GM18858 (cell line): ENCODE data around the gene KSR2.
"Not testable (repeated sequence)": the region's sequence is repeated elsewhere in the genome, so short reads cannot be mapped to it uniquely, and the experiment has no call there.

Experiments used
- ATAC-seq: cut with Tn5 transposase; IDR thresholded peaks from one replicate; pipeline ENCODE4 v1.9.1; 2021; ENCODE audit not compliant: unreplicated experiment

Gene KSR2

DNA sequence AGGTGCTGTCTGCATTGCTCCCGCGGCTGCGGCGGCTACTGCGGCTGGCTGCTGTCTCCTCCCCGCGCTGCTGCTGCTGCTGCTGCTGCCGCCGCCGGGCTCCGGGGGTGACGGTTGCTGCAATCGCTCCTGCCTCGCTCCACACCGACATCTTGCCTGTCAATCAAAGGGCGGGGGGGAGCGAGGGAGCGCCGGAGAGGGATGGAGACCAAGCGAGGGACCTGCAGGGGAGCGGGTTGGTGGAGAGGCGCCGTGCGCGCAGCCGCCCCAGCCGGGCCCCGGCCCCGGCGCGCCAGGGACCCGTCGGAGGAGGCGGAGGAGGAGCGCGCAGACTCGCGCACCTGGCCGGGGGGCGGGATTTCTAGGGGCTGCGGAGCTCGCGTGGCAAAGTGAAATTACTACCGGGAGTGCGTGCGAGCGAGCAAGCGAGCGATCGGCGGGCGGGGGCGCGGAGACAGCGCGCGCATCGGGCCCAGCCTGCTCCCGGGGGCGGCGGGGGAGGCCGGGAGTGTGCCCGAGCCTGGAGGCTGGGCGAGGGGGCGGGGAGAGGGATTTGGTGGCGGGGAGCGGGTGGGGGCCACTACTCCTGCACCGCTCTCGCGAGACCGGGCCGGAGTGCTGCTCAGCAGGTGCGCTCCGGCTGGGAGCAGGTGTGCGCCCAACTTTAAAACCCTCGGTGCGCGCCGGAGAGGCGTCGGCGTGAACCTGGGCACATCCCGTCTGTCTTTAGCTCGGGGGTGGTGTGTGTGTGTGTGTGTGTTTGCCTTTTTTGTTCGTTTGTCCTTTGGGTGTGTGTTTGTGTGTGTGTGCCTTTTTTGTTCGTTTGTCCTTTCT lies at the start of gene KSR2:
Gene KSR2 (minus strand): TSS at position 165 of the 834 bp plus-strand sequence. CDS start 735 bp downstream, outside the sequence.
- ATAC-seq = no peak

DNA sequence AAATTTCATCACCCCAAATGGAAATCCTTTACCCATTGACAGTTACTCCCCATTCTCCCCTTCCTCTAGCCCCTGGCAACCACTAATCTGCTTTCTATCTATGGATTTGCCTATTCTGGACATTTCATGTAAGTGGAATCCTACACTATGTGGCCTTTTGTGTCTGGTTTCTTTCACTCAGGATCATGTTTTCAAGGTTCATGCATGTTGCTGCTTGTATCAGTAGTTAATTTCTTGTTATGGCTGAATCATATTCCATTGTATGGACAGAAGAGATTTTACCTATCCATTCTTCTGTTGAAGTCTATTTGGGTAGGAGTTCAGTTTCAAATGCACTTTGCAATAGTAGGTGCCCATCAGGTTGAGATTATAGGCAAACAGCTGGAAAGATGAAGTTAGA lies 49.1 kb upstream of the KSR2 start:
- ATAC-seq = no peak

DNA sequence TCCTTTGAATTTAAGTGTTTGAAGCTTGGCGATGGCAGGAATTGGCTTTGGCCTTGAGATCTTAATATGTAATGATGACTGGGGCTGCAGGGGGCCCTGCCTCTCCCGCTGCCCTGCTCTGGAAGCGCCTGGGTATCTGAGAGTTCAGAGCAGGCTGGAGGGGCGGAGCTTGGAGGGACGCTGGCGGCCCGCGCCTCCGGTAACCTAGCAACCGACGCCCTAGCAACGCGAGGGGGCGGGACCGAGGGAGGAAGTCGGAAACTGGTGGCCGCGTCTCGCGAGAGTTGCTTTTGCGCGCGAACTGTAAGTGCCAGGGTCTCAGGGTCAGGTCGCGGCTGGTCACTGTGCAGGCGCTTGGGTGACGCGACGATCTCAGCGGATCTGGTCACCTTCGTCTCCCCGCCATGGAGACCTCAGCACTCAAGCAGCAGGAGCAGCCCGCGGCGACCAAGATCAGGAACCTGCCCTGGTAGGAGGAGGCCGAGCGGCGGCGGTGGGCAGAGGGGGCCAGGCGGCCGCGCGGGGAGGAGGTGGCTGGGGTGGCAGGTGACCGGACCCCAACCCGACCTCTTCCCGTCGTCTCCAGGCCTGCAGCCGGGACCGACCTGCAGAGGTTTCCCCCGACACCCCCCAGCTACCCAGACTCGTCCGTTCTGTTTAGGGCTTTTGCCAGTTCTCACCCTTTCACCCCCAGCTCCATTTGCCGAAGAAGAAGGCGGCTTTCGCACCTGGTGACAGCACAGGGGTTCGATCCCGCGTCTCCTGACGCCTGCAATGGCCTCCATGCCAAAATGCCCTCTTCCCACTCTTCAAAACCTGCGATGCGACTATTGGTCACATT lies 47.9 kb upstream of the KSR2 start, which contains the start of gene RFC5:
Gene RFC5 (plus strand): TSS at position 280 of the 841 bp plus-strand sequence. CDS start 125 bp downstream, at position 405.
- ATAC-seq = peak; percentile 96

DNA sequence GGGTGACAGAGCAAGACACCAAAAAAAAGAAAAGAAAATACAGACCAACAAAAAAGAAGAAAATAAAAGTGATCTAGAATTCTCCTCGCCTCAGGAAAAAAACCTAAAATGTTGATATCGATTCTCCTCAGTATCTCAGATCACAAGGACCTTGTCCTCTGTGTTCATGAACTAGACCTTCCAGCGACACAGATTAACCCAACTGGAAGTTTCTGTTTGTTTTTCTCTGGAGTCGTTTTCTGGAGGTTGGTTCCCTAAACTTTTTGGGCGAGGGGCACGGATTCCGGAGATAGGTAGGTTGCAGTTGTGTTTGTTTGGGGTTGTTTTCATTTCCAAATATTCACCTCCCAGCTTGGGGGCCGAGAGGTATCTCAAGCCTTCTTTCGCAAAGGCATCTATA lies 47.2 kb upstream of the KSR2 start:
- ATAC-seq = no peak

DNA sequence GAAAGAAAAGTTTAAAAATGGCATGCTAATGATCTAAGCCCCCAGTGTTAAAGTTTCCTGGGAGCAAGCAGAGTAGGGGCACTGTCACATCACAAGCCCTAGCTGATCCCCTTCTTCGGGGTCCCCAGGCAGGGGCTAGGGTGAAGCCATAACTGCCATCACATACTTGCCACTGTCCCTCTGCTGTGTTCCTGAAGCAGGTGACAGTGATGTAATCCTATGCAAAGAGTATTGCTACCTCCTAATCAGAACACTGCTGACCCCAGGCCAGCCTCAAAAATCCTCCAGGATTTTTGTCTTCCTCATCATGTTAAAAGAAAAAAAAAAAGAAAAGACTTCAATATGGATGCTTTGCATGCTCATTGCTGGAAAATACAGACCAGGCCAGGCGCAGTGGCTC lies 46.5 kb upstream of the KSR2 start:
- no peak for ATAC-seq

DNA sequence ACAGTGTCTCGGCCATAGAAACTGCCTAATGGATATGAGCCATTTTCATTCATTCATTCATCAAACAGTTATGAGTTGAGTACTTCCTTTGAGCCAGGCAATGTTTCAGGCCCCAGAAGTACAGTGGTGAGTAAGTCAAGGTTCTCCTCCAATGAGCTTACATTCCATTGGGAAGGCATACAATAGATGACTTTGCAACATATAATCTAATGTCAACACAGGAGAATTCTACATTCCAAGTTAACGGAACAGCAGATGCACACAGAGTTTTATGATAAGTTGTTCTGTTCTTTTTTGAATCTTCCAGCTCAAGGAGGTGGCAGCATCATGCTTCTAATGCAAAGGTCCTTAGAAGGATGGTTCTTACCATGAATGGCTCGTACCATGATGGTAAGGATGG lies 44.5 kb upstream of the KSR2 start:
- no peak for ATAC-seq

DNA sequence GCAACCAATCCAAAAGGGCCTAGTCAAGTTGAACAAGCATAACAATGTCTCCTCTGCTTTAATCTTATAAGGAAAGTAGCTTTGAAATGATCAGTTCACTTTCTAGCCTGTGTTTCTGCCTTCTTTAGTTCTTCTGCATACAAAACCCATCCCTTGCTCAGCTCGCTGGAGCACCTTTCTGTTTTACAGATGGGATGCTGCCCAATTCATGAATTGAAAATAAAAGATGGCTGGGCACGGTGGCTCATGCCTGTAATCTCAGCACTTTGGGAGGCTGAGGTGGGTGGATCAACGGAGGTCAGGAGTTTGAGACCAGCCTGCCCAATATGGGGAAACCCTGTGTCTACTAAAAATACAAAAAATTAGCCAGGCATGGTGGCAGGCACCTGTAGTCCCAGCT lies 43.2 kb upstream of the KSR2 start:
- ATAC-seq = no peak

DNA sequence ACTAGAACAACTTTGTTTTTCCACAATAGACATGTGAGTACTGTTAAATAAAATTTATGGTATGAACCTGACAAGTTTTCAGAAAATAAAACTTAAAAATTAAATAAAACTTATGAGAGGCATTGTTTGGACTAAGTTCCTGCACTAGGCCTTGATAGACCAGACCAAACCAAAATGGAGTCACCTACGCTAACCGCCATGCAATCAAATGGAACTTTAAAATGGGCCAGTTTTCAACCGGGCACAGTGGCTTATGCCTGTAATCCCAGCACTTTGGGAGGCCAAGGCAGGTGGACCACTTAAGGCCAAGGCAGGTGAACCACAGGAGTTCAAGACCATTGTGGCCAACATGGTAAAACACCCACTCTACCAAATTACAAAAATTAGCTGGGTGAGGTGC lies 42.6 kb upstream of the KSR2 start:
- no peak for ATAC-seq

DNA sequence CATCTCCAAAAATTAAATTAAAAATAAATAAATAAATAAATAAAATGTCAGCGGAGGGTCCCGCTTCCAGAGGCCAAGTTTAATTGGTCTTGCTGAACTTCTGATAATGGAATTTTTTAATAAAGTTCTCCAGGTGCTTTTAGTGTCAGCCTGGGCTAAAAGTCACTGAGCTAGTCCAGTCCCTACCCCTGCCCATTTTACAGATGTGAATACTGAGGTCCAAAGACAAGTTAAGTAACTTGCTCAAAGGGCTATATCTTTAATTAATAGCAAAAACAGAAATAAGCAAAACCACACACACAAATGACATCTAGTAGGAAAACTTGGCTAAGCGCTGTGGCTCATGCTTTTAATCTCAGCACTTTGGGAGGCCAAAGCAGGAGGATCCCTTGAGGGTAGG lies 42.1 kb upstream of the KSR2 start:
- ATAC-seq = no peak

DNA sequence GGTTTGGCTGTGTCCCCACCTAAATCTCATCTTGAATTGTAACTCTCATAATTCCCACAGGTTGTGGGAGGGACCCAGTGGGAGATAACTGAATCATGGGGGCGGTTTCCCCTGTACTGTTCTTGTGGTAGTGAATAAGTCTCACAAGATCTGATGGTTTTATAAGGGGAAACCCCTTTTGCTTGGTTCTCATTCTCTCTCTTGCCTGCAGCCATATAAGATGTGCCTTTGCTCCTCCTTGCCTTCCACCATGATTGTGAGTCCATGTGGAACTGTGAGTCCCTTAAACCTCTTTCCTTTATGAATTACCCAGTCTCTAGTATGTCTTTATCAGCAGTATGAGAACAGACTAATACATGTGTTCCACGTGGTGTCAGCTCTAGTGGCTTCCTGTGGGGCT lies 31.0 kb upstream of the KSR2 start:
- not testable (repeated sequence) for ATAC-seq

DNA sequence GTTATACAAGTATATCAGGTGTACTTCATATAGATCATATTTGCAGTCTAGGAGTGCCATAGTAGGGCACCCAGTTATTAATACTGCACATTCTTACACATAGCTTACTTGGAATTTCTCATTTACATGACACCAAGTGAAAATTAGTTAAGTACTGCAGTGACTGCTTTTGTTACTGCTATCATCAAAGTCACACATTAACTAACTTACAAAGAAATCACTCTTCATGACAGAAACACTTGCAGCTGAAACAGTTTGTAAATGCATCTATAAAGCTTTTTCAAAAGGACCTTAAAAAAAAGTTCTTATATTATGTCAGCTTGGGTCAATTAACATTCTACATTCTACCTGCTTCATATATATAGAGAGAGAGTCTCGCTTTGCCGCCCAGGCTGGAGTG lies 29.9 kb upstream of the KSR2 start:
- ATAC-seq = no peak

DNA sequence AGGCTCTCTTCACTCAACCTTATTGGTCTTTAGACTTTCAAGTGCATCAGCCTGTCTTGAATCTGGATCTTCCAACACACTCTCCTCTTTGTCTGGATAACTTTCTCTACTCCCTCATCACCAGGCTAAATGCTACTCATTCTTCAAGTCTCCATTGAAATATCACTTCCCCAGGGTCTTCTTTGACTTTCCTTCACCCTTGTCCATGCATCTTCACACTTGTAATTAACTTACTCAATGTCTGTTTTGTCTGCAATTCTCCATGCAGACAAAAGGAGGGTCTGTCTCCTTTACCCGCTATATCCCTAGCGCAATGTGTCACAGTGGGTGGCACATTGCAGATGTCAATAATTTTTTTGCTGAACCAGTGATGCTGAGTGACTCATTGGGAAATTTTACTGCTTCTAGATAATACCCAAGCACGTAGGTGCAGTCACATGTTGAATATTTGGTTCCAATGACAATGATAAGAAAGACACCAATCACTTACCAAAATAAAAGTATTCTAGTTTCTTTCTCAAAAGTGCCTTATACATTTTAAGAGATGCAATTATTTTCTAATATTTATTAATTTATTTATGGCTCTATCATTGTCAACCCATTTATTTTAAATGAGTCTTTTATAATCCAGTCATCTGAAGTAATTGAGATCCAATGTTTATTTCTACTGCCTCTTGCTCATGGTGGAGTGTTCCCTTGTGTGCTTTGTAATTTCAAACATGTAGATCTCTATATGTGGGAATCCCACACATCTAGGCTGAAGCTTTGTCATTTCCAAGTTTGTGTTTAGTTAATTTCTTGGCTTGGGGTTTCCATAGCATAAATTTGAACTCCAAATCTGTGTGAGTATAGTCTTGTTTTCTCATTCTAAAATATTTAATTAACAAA lies 26.0 kb upstream of the KSR2 start:
- ATAC-seq = no peak

DNA sequence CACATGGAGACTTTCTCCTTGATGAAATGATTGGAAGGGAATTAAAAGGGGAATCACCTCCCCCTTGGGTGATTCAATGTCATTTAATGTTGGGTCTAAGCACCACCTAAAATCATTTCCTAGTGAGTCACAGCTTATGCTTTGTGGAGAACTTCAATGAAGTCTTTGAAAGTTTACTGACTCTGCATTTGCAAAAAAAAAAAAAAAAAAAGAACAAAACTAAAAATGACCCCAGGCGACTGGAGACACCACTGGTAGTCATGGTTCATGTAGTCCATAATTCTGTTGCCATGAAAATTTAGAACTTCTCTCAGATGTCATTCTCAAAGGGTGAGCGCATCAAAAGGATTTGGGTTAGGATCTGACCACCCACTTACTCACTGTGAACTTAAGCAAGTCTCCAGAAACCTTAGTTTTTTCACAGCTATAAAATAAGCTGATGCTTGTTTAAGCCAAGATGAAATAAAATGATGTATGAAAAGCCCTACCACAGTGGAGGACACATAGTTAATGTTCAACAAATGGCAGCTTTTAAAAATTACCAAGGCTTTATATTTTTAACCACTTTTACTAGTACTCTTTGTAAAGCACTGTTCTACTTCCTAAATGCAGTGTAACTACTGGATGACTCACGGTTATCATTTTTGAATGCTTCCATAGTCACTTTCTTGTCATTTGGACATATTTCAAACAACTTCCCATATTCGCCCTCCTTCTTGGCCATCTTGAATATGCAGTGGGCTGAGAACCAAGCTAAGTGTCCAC lies 18.1 kb upstream of the KSR2 start:
- ATAC-seq = no peak

DNA sequence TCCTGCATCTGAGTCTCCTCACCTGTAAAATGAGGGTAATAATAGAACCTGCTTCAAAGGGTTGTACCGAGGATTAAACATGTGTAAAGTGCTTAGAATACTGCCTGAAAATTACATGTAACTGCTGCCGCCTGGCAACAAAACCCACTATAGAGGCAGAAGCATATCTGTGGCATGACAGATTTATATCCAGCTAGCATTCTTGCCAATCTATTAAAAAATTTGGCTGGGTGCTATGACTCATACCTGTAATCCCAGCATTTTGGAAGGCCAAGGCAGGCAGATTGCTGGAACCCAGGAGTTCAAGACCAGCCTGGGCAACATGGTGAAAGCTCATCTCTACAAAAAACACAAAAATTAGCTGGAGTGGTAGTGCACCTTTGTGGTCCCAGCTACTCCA lies 16.4 kb upstream of the KSR2 start:
- ATAC-seq = no peak

DNA sequence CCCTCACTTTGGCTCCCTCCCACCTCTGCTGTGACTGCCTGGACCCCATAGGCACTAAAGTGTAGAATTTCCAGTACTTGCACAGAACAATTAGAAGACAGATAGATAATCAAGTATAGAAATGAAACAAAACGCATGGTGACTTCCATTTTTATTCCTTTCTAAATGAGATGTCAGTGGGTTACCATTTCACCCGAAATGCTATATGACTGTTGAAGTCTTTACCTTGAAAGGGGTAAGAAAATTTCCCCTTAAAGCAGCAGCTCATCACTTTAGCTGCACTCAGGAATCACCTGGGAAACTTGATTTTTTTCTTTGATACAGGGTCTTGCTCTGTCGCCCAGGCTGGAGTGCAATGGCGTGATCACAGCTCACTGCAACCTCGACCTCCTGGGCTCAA lies 12.5 kb upstream of the KSR2 start:
- ATAC-seq = no peak

DNA sequence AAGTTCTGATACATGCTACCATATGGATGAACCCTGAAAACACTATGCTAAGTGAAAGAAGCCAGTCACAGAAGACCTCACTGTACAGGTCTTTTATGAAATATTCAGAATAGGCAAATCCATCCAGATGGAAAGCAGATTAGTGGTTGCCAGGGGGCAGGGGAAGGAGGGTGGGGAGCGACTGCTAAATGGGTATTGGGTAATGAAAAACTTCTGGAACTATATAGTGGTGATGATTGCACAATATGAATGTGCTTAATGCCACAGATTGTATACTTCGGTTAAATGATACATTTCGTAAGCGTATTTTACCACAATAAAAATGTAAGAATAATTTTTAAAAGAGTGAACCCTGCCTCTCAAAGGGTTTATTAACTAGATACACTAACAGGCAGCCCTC lies 11.8 kb upstream of the KSR2 start:
- no peak for ATAC-seq

DNA sequence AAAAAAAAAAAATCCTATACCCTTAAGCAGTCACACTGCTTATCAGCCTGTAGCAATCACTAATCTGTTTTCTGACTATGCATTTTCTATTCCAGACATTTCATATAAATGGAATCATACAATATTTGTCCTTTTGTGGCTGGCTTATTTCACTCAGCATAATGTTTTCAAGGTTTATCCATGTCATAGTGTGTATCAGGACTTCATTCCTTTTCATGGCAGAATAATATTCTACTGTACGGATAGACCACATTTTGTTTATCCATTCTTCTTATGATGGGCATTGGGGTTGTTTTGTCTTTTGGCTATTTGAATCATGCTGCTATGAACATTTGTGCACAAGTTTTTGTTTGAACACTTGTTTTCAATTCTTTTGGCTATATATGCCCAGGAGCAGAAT lies 8.6 kb upstream of the KSR2 start:
- no peak for ATAC-seq

DNA sequence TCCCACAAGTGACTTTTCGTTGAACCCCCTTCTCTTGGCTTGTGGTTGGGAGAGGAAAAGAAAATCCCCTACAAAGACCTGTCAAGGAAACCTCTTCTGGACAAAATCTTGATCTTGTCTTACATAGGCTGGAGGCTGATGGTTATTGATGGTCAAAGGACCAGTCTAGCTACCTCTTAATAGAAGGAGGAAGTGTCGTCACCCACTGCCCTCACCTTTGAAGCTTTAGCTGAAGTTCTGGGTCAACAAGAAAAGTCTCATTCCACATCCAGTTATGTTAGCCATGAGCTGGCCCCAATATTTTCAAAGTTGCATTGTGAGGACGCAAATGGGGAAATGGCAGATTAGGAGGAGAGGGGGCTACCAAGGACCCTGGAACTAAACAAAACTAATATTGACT lies 6.2 kb upstream of the KSR2 start:
- no peak for ATAC-seq

DNA sequence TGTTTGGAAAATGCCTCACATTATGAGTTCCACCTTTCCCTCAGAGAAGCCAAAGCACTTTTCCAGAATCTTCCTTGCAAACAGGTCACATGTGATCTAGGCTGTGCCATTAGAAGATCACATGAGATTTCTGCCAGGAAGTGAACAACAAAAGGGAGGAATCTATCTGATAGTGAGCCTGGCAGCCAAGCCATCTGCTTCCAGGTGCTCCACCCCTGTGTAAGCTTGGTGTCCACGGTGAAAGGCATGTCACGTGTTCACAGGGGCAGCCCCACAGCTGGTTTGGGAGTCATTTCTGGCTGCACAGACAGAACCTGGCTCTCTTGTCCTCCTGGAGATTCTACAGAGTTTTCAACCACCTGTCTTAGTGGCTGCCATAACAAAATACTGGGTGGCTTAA lies 3.5 kb upstream of the KSR2 start:
- ATAC-seq = no peak

DNA sequence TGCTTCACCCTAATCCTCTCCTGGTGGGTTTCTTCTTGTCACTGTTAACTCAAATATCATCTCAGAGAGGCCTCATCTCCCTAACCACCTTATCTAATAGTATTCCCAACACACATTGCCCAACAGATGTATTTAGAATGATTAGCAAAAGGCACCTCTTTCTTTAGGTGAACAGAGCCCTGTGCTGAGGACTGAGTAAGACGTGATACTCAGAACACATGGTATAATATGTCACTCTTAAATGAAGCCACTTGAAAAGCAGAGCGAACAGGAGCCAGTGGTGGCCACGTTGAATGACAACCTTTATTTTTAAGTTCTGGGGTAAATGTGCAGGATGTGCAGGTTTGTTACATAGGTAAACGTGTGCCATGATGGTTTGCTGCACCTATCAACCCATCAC lies 1.5 kb upstream of the KSR2 start:
- ATAC-seq = no peak
